SK-N-SH treated with all-trans-retinoic acid at 6 μM for 48 hours (cell line): ENCODE data around the gene CNTNAP2.

Source experiments
- CSDC2 ChIP-seq: fragments of 250-450 bp; sonication (Bioruptor Pico); IDR thresholded peaks from 2 replicates; pipeline ENCODE4 v1.5.0; 2020; ENCODE audit warnings: mild to moderate bottlenecking, moderate library complexity
- GLIS3 ChIP-seq: fragments of 250-450 bp; sonication (Bioruptor Pico); IDR thresholded peaks from 2 replicates; pipeline ENCODE4 v1.5.0; 2020; ENCODE audit warnings: mild to moderate bottlenecking, moderate library complexity
- POU6F1 ChIP-seq: fragments of 250-450 bp; sonication (Bioruptor Pico); IDR thresholded peaks from 2 replicates; pipeline ENCODE4 v1.8.0; 2021; ENCODE audit warnings: low read depth, mild to moderate bottlenecking, moderate library complexity, borderline replicate concordance
- PPARA ChIP-seq: fragments of 250-450 bp; sonication (Bioruptor Pico); IDR thresholded peaks from 2 replicates; pipeline ENCODE4 v1.5.0; 2020; ENCODE audit warnings: mild to moderate bottlenecking, borderline replicate concordance
- RARB ChIP-seq: fragments of 250-450 bp; sonication (Bioruptor Pico); IDR thresholded peaks from 2 replicates; pipeline ENCODE4 v1.8.0; 2021; ENCODE audit warnings: mild to moderate bottlenecking, moderate library complexity
- TOX ChIP-seq: fragments of 250-450 bp; sonication (Bioruptor Pico); IDR thresholded peaks from 2 replicates; pipeline ENCODE4 v1.8.0; 2021; ENCODE audit warnings: mild to moderate bottlenecking, moderate library complexity, borderline replicate concordance
- ZFP3 ChIP-seq: fragments of 250-450 bp; sonication (Bioruptor Pico); IDR thresholded peaks from 2 replicates; pipeline ENCODE4 v1.5.0; 2020; ENCODE audit warnings: mild to moderate bottlenecking, moderate library complexity
- ZFP30 ChIP-seq: fragments of 450-650 bp; formaldehyde crosslinking; IDR thresholded peaks from 2 replicates; pipeline ENCODE4 v1.5.0; 2022; ENCODE audit warnings: mild to moderate bottlenecking, moderate library complexity
- ZNF565 ChIP-seq: fragments of 450-650 bp; formaldehyde crosslinking; conservative IDR thresholded peaks from 2 replicates; pipeline ENCODE4 v1.5.0; 2020; ENCODE audit warnings: low read depth, mild to moderate bottlenecking, moderate library complexity
- ZNF8 ChIP-seq: fragments of 450-650 bp; formaldehyde crosslinking; IDR thresholded peaks from 2 replicates; pipeline ENCODE4 v1.5.0; 2020; ENCODE audit warnings: mild to moderate bottlenecking, moderate library complexity
- TF ChIP-seq, protein P1 (sequence below): fragments of 250-450 bp; sonication (Bioruptor Pico); IDR thresholded peaks from 2 replicates; pipeline ENCODE4 v1.8.0; 2020; ENCODE audit warnings: mild to moderate bottlenecking, moderate library complexity, borderline replicate concordance

DNA sequence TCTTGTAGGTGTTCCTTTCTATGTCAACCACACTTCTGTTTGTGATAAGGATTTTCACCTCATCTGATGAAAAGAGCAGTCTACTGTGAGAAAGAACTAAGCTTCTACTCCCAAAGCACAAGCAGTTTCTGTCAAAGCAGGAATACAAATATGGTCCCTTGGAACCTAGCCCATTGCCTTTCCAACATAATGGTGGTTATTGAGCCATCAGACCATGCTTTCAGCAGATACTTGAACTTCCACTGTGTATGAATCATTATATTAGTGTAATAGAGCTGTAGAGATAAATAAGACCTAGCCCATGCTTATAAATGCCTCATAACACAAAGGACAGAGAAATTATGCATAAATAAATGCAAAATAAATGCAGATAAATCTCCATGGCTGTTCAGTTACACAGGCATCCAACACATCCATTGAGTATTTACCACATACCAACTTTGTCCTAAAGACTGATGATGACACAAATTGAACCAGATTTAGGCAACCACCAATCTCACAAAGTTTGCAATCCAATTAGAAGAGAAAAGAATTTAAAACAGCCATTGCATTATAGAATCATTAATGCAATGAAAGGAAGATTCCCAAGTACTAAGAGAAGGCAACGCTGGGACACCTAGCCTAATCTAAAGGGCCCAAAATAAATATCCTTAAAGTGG, 1744.6 kb downstream of the CNTNAP2 start:
- TF ChIP-seq ZNF565 (CRISPR knock-in tag) (no peak), GLIS3 (no peak), ZFP3 (CRISPR knock-in tag) (0 out of 2 replicates have a peak, but pooled peaks have one; percentile 21), RARB (no peak), CSDC2 (CRISPR knock-in tag) (no peak), ZNF8 (CRISPR knock-in tag) (peak; percentile 11; the same call in 1 of the 2 replicates), ZFP30 (no peak), TOX (CRISPR knock-in tag) (no peak), PPARA (CRISPR knock-in tag) (no peak), POU6F1 (no peak)
- TF ChIP-seq, protein P1, sequence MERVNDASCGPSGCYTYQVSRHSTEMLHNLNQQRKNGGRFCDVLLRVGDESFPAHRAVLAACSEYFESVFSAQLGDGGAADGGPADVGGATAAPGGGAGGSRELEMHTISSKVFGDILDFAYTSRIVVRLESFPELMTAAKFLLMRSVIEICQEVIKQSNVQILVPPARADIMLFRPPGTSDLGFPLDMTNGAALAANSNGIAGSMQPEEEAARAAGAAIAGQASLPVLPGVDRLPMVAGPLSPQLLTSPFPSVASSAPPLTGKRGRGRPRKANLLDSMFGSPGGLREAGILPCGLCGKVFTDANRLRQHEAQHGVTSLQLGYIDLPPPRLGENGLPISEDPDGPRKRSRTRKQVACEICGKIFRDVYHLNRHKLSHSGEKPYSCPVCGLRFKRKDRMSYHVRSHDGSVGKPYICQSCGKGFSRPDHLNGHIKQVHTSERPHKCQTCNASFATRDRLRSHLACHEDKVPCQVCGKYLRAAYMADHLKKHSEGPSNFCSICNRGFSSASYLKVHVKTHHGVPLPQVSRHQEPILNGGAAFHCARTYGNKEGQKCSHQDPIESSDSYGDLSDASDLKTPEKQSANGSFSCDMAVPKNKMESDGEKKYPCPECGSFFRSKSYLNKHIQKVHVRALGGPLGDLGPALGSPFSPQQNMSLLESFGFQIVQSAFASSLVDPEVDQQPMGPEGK = peak; percentile 53; the same call in 1 of the 2 replicates
